GM12891 (cell line): Measurements from ENCODE around the gene SCAMP4.

Experiments
- PAX5 ChIP-seq: IDR thresholded peaks from 2 replicates; pipeline ENCODE4 v1.6.1; 2011; ENCODE audit warnings: low read length, moderate library complexity, mild to moderate bottlenecking; ENCODE audit not compliant: insufficient read depth, severe bottlenecking
- POLR2A ChIP-seq: IDR thresholded peaks from 2 replicates; pipeline ENCODE4 v1.6.1; 2011; ENCODE audit warnings: low read depth, low read length, control low read depth
- POLR2AphosphoS5 ChIP-seq: IDR thresholded peaks from 2 replicates; pipeline ENCODE4 v1.6.1; 2011; ENCODE audit warnings: low read depth, low read length, control low read depth
- POU2F2 ChIP-seq: IDR thresholded peaks from 2 replicates; pipeline ENCODE4 v1.6.1; 2011; ENCODE audit warnings: low read depth, mild to moderate bottlenecking, control low read depth, low read length, moderate library complexity
- SPI1 ChIP-seq: IDR thresholded peaks from 2 replicates; pipeline ENCODE4 v1.6.1; 2011; ENCODE audit warnings: low read depth, low read length, control low read depth
- TAF1 ChIP-seq: IDR thresholded peaks from 2 replicates; pipeline ENCODE4 v1.6.1; 2011; ENCODE audit warnings: low read depth, low read length, control low read depth

DNA sequence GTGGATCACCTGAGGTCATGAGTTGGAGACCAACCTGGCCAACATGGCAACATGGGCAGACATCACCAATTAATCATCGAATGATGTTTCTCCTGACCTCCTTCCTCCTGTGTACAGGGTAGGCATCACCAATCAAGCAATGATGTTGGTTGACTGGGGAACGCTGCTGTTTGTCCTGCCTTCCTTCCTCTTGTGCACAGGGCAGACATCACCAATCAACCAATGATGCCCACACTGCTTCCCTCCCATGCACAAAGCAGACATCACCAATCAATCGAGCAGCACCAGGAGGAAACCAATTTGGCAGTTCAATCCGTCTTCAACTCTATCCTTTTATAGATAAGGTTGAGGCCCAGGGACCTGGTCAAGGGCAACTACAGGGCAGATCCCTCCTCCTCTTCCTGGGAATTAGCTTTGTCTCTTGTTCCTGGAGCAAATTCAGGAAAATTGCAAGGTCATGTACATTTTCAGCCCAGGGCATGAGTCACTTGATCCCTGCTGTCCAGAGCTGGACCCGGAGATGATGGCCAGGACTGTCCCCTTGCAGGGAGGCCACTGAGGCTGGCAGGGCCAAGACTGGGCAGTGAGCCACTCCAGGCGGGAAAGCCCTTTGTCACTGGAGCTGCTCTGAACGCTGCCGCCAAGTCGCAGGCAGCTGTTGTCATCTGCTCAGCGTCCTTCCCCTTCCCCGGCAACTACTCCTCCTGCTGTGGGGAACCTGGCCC is 30.4 kb downstream of the SCAMP4 start:
- TF ChIP-seq TAF1 (no peak), POLR2AphosphoS5 (no peak), POLR2A (no peak), SPI1 (no peak), PAX5 (no peak), POU2F2 (no peak)
